A549 (cell line): ENCODE results near the gene C10orf90.

Experiments used
- CTCF ChIP-seq: fragments of >200 bp; sonication (Bioruptor Twin); formaldehyde crosslinking; IDR thresholded peaks from 3 replicates; pipeline ENCODE4 v1.5.1; 2016
- EP300 ChIP-seq, 2 experiments: fragments of >200 bp; sonication (Bioruptor Twin); formaldehyde crosslinking; IDR thresholded peaks; 2 replicates in 1 of 2; 3 replicates in 1 of 2; pipeline ENCODE4 v1.6.1; 2016 to 2017
- POLR2A ChIP-seq: IDR thresholded peaks from 2 replicates; pipeline ENCODE4 v1.6.1; 2012; ENCODE audit warnings: mild to moderate bottlenecking, low read length
- RAD21 ChIP-seq, 2 experiments: fragments of >200 bp in 1 of 2; sonication (Bioruptor Twin) in 1 of 2; formaldehyde crosslinking in 1 of 2; IDR thresholded peaks in 1 of 2; conservative IDR thresholded peaks in 1 of 2; 2 replicates in 1 of 2; 3 replicates in 1 of 2; pipeline ENCODE4 v1.6.1; 2012 to 2018; ENCODE audit warnings: inconsistent platforms in 1 of 2
- USF2 ChIP-seq: fragments of 450-650 bp; IDR thresholded peaks from 2 replicates; pipeline ENCODE4 v1.6.1; 2014; ENCODE audit warnings: antibody characterized with exemption

DNA sequence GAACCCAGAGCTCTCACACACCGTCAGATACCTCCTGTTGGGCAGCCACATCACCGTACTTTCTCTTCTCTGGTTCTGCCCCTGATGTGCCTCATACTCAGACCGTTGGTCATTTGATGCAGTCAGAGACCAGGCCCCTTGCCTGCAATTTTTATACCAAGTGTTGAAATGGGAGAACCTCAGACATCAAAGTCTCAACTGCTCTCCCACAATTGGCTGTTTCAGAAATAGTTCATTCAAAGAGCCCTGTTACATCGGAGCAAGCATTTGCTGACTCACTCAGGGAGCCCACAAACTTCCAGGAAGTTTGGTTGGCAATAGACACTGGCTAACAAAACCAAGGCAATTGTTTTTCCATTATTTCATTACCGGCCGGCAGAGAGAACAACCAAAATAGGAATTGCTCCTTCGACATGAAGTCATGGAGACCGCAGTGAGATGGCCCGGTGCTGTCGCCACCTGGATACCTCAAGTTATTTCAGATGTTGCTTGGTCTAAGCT is 248.7 kb downstream of the C10orf90 start:
- no peak for TF ChIP-seq CTCF
- no peak for TF ChIP-seq RAD21 (conservative IDR thresholded peaks at IDR 0.05 in 1 of 2, IDR thresholded peaks at IDR 0.05 in 1 of 2)
- TF ChIP-seq POLR2A: no peak
- TF ChIP-seq USF2: no peak
- no peak for TF ChIP-seq EP300 (IDR thresholded peaks at IDR 0.05)
